Colonic mucosa (tissue), 4 donors: ENCODE measurements around the gene CAPN15. TPM values are rescaled to one million over a fixed set of nuclear protein-coding genes. Genes with fewer than 3 reads are reported as not detected.

Experiments
- DNase-seq: peaks from one replicate; pipeline ENCODE4 v3.0.0-alpha.2; 2020
- H3K27ac ChIP-seq: fragments of 200-600 bp; one replicate; pipeline ENCODE4 v1.8.0; 2021
- H3K27me3 ChIP-seq: fragments of 200-600 bp; one replicate; pipeline ENCODE4 v1.8.0; 2021
- H3K36me3 ChIP-seq: fragments of 200-600 bp; one replicate; pipeline ENCODE4 v1.8.0; 2021
- H3K4me1 ChIP-seq: fragments of 200-600 bp; one replicate; pipeline ENCODE4 v1.8.0; 2021; ENCODE audit warnings: mild to moderate bottlenecking
- H3K4me3 ChIP-seq: fragments of 200-600 bp; one replicate; pipeline ENCODE4 v1.8.0; 2021
- H3K9ac ChIP-seq, 2 donors: one replicate each; pipeline ENCODE4 v1.7.0; 2013; ENCODE audit warnings: control low read depth in 2 of 2, low read depth in 2 of 2, low read length in 2 of 2
- H3K9me3 ChIP-seq: fragments of 200-600 bp; one replicate; pipeline ENCODE4 v1.8.0; 2021
- intact Hi-C: fragments of 100-400 bp; cut with DNase I; formaldehyde crosslinking; loops from one replicate; pipeline ENCODE4 v1.14.1; 2022
- total RNA-seq, 2 donors: library from RNA; stranded (reverse); fragmentation: NEBNext Ultra II Directional in 1 of 2; extraction: Animal tissue kit (Norgen Biotek cat#: 25700) in 1 of 2; gene quantifications; one replicate each; pipeline ENCODE4 v1.2.1, GENCODE V29; 2021
- TF ChIP-seq, protein P1 (sequence below): fragments of 200-600 bp; IDR thresholded peaks from one replicate; pipeline ENCODE4 v1.8.0; 2022; ENCODE audit warnings: antibody characterized with exemption, mild to moderate bottlenecking
- donor health status: healthy.
- donor health status: DM: no; HTN: no; CAD: no.
- donor health status: DM: no; HTN: no; CAD: no.

The CAPN15 gene
- total RNA-seq, 2 donors from 2014 or later: 74.6 to 139 TPM

DNA sequence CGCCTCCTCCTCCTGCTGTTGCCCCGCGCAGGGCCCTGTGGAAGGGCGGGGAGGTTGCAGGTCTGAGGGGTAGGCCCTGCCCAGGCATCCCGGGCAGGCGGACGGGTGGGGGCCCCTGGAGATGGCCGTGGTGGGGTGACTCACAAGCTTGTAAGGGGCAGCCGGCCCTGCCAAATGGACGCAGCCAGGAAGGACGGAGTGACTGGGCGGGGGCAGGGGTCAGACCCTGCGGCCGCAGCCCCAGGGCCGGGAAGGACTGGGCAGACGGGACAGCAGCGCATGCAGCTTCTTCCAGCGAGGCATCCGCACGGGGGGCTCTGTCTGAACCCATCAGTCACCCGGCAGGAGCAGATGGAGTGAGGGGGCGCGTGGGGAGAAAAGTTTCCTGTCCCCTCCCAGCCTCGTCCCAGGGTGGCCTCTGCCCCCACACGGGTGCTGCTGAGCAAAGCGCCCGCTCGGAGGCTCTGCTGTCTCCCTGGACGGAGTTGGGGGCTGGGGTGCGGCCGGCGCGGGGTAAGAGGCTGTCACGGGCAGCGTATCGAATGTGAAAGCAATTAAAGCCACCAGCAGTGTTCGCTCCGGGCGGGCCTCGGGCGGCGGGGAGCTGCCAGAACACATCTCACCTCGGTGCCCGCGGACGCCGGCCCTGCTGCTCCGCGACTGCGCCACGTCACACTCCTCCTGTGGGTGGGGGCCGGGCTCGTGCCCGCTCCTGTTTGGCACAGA, 27.3 kb downstream of the CAPN15 start:
- peak overlapping the region in 1 of 2 donors; percentile 26 for H3K9ac ChIP-seq
- DNase-seq: no peak

DNA sequence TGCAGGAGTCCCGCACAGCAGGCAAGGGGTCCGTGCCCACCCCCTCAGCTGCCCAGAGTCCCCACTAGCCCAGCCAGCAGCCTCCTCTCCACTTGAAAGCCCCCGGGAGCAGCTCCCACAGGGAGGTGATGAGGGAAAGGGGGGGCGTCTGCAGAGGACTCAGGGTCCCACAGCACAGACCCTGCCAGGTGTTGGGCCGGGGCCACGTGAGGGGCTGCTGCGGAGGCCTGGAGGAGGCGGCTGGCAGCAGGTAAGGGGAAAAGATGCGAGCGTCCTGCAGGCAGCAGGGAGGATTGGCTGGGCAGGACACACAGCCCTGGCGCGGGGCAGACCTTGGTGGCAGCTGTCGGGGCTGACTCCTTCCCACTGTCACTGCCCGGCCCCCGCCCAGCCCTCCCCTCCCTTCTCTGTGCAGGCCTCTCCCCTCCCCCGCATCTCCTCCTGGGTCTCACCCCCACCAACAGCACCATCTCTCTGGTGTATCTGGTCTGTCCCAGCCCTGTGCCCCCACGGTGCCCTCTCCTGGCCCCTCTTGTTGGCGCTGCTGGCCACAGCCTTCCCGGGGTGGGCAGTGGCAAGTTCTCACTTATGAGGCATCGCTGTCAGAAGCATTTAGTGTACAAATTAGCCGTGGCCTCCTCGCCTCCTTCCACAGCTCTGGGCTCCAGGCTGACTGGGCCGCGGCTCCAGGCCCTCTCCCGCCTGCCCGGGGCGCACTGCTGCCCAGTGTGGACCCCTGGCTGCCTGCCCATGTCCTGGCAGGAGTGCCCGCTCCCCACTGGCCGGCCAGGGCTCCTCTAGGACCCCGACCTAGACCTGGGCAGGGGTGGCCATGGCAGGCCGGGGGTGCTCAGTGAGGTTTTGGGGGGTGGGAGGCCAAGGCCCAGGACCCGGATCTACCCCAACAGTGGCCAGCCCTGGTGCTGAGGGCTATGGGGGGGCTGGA, 28.3 kb downstream of the CAPN15 start:
- Histone ChIP-seq H3K9ac (no peak overlapping the region), H3K27me3 (peaks cover 19% of the 10 kb centered on the region), H3K27ac (no peak overlapping the region), H3K4me3 (no peak overlapping the region), H3K4me1 (no peaks in the 10 kb centered on the region), H3K36me3 (peaks cover 9% of the 10 kb centered on the region), H3K9me3 (no peaks in the 10 kb centered on the region)
- intact Hi-C loops: no loop called here
- TF ChIP-seq, protein P1, sequence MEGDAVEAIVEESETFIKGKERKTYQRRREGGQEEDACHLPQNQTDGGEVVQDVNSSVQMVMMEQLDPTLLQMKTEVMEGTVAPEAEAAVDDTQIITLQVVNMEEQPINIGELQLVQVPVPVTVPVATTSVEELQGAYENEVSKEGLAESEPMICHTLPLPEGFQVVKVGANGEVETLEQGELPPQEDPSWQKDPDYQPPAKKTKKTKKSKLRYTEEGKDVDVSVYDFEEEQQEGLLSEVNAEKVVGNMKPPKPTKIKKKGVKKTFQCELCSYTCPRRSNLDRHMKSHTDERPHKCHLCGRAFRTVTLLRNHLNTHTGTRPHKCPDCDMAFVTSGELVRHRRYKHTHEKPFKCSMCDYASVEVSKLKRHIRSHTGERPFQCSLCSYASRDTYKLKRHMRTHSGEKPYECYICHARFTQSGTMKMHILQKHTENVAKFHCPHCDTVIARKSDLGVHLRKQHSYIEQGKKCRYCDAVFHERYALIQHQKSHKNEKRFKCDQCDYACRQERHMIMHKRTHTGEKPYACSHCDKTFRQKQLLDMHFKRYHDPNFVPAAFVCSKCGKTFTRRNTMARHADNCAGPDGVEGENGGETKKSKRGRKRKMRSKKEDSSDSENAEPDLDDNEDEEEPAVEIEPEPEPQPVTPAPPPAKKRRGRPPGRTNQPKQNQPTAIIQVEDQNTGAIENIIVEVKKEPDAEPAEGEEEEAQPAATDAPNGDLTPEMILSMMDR: no peak
- DNase-seq: no peak

More for the DNA sequence above, 27.3 kb downstream of the CAPN15 start:
- Histone ChIP-seq H3K4me3 (no peak overlapping the region), H3K27ac (no peak overlapping the region), H3K4me1 (no peaks in the 10 kb centered on the region), H3K9me3 (no peaks in the 10 kb centered on the region), H3K36me3 (peaks cover 9% of the 10 kb centered on the region), H3K27me3 (peaks cover 13% of the 10 kb centered on the region)
- TF ChIP-seq, protein P1: no peak
- intact Hi-C loops: no loop called here

DNA sequence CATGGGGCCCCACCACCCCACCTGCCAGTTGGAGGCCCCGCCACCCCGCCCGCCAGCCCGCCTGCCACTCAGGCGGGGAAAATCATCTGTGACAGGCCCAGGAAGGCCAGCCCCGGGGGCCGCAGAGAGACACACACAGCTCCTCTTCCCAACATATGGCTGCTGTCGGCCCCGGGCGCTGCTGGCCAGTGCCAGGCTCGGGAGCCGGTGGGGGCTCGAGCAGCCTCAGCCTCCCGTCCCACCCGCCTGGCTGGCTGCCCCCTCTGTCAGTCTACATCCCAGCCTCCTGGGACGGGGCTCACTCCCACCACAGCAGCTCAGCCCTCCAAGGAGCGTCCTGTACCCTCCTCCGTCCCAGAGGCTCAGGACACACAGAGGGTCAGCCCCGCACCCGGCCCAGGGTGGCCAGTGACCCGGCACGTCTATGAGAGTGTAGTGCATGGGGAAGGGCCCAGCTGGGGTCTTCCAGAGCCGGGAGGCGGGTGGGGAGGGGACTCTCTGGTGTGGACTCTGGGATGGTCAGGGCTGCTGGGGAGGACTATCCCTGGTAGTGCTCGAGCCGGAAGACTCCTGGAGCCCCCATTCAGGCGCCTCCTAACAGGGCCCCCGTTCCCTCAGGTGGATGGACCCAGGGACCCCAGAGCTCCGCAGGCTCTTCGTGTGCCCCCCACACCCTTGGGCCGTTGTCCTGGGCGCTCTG, 29.1 kb downstream of the CAPN15 start:
- TF ChIP-seq, protein P1: no peak
- Histone ChIP-seq H3K9ac (no peak overlapping the region), H3K4me3 (no peak overlapping the region), H3K9me3 (no peaks in the 10 kb centered on the region), H3K36me3 (peaks cover 7% of the 10 kb centered on the region), H3K4me1 (no peaks in the 10 kb centered on the region), H3K27me3 (peaks cover 26% of the 10 kb centered on the region), H3K27ac (no peak overlapping the region)
- intact Hi-C loops: no loop called here
- no peak for DNase-seq

DNA sequence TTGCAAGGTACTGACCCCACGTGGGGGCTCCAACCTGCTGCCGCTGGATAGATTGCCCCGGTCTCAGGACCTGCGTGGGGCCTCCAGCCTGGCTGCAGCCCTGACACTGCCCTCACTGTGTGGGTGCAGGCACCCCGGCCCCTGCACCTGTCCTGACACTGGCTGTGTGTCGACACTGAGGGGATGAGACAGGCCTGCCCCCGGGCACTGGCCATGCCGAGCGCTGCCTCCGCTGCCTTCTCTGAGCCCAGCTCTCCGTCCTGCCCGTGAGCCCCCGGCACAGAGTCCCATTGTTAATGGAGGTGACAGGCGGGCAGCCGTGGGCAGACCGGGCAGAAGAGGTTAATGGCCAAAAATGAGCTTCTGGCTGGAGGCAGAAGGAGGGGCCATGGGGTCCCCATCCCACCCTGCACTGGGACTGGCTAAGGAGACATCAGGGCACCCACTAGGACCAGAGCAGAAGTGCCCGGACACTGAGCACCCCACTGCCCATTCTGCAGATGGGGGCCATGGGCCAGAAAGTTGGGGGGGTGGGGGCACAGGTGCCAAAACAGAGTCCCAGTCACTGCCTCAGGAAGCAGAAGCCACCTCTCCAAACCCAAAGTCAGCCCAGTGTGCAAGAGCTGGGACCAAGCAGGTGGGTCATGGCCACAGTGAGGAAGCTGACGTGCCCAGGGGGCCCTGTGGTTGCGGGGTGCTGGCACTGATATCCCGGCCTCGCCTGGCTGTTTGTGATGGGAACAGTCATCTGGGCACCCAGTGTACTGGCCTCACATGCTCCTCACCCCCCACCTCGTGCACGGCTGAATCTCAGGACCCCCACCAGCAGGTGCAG, 30.2 kb downstream of the CAPN15 start:
- H3K9ac ChIP-seq: no peak overlapping the region
- no peak overlapping the region for H3K4me3 ChIP-seq
- intact Hi-C loops: no loop called here
- peaks cover 26% of the 10 kb centered on the region for H3K27me3 ChIP-seq
- no peaks in the 10 kb centered on the region for H3K4me1 ChIP-seq
- H3K27ac ChIP-seq: no peak overlapping the region
- TF ChIP-seq, protein P1: no peak
- no peaks in the 10 kb centered on the region for H3K9me3 ChIP-seq
- DNase-seq: no peak
- H3K36me3 ChIP-seq: no peaks in the 10 kb centered on the region
